ENCODE results near the gene HSPBP1.

DNA sequence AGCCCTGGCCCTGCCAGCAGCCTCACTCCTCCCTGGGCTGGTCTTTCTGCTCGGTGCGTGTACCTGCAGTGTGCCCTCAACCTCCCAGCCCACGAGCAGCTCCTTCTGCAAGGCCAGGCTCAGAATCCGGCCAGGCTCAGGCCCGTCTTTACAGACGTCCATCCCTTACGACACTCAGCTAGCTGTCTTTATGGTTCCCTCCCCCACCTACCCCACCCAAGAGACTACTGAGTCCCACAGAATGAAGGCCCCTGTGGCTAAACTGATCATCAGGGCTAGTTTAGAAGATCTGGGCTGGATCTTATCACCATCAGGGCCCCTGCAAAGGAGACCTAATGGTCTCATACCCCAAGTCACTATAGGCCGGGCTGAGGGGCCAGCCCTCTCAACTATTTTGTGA is 34.5 kb upstream of the HSPBP1 start:
- no peak for TF ChIP-seq POLR2A (IDR thresholded peaks at IDR 0.05; ENCODE audit: low read depth, low read length)
- TF ChIP-seq POLR2AphosphoS5 (IDR thresholded peaks at IDR 0.05; ENCODE audit: insufficient read depth, low read depth, low read length): no peak
- TF ChIP-seq, protein P1, sequence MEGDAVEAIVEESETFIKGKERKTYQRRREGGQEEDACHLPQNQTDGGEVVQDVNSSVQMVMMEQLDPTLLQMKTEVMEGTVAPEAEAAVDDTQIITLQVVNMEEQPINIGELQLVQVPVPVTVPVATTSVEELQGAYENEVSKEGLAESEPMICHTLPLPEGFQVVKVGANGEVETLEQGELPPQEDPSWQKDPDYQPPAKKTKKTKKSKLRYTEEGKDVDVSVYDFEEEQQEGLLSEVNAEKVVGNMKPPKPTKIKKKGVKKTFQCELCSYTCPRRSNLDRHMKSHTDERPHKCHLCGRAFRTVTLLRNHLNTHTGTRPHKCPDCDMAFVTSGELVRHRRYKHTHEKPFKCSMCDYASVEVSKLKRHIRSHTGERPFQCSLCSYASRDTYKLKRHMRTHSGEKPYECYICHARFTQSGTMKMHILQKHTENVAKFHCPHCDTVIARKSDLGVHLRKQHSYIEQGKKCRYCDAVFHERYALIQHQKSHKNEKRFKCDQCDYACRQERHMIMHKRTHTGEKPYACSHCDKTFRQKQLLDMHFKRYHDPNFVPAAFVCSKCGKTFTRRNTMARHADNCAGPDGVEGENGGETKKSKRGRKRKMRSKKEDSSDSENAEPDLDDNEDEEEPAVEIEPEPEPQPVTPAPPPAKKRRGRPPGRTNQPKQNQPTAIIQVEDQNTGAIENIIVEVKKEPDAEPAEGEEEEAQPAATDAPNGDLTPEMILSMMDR (IDR thresholded peaks at IDR 0.05; ENCODE audit: extremely low read depth in 1 of 2, insufficient read depth in 1 of 2, low read depth in 1 of 2, low read length in 2 of 2): no peak
- TF ChIP-seq, protein P2, sequence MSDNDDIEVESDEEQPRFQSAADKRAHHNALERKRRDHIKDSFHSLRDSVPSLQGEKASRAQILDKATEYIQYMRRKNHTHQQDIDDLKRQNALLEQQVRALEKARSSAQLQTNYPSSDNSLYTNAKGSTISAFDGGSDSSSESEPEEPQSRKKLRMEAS (IDR thresholded peaks at IDR 0.05; ENCODE audit: insufficient read depth, insufficient read length): no peak
- no peak for TF ChIP-seq EZH2 (IDR thresholded peaks at IDR 0.05; ENCODE audit: borderline replicate concordance, low read depth, low read length, severe bottlenecking)
